ENCODE measurements around the gene CCDC146.

DNA sequence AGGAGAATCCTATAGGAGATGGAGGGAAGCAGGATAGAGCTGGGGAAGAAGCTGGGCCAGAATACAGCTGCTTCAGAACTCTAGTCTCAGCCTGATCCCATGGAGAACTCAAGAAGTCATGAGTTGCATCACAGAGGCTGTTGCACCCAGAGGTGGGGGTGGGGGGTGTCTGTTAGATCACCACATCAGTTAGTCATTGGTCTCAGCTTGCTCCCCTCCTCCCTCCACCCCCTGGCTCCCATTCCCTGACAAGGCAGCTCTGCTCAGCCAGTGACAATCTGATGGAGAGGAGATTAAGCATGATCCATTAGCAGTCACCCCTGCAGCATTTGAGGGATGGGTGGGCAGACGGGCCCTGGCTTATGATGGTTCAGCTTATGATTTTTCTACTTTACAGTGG, 135.6 kb downstream of the CCDC146 start:
- TF ChIP-seq POLR2AphosphoS5 (IDR thresholded peaks at IDR 0.05; ENCODE audit: low read depth, low read length) (no peak), TAF1 (IDR thresholded peaks at IDR 0.05; ENCODE audit: borderline replicate concordance, low read depth, low read length) (no peak)

Data from GM12892 (cell line).